Caco-2 (cell line): ENCODE results near the gene SAA1. TPM values are rescaled to one million over a fixed set of nuclear protein-coding genes. Genes with fewer than 3 reads are reported as not detected.

ENCODE experiments used
- BruUV-seq: library from RNA; stranded (reverse); fragments of 400-500 nt; replicated peaks from 2 replicates; lab custom pipeline; 2021; lab: Mats Ljungman, UMichigan
- CTCF ChIA-PET: fragments of 300-600 bp; sonication (Branson Sonifier 250); formaldehyde crosslinking; loops from one replicate; lab custom pipeline; 2022; ENCODE audit warnings: antibody characterized with exemption; lab: Charles Lee
- POLR2A ChIA-PET: fragments of 300-600 bp; sonication (Branson Sonifier 250); formaldehyde crosslinking; loops from one replicate; lab custom pipeline; 2022; ENCODE audit warnings: antibody characterized with exemption; lab: Charles Lee
- DNase-seq, 2 experiments: peaks; one replicate each; pipeline versions ENCODE4 v3.0.0 to v3.0.0-alpha.2; 2020 to 2022
- H3K27me3 ChIP-seq: replicated peaks from 2 replicates; pipeline ENCODE4 v1.6.0; 2011; ENCODE audit warnings: low read length; ENCODE audit not compliant: control insufficient read depth, insufficient read depth
- H3K36me3 ChIP-seq: 2 replicates; pipeline ENCODE4 v1.5.1; 2011; ENCODE audit warnings: low read length; ENCODE audit not compliant: control insufficient read depth, insufficient read depth
- H3K4me1 ChIP-seq: fragments of 250-450 bp; sonication (Bioruptor Pico); 2 replicates; pipeline ENCODE4 v1.5.1; 2020; ENCODE audit warnings: mild to moderate bottlenecking
- H3K4me3 ChIP-seq: 2 replicates; pipeline ENCODE4 v1.5.1; 2011; ENCODE audit warnings: low read depth, mild to moderate bottlenecking, control low read depth, low read length
- H3K9me3 ChIP-seq: fragments of 250-450 bp; sonication (Bioruptor Pico); 2 replicates; pipeline ENCODE4 v1.5.1; 2020; ENCODE audit warnings: mild to moderate bottlenecking, moderate library complexity
- H3K27ac Mint-ChIP-seq: one replicate; pipeline ENCODE4 v1.8.0; 2022; ENCODE audit warnings: mixed read lengths; ENCODE audit not compliant: unreplicated experiment
- H3K27me3 Mint-ChIP-seq: one replicate; pipeline ENCODE4 v1.8.0; 2022; ENCODE audit warnings: mixed read lengths; ENCODE audit not compliant: insufficient read depth, unreplicated experiment
- H3K36me3 Mint-ChIP-seq: one replicate; pipeline ENCODE4 v1.8.0; 2022; ENCODE audit warnings: mild to moderate bottlenecking, mixed read lengths; ENCODE audit not compliant: insufficient read depth, unreplicated experiment
- H3K4me1 Mint-ChIP-seq: one replicate; pipeline ENCODE4 v1.8.0; 2022; ENCODE audit warnings: low read depth, mixed read lengths; ENCODE audit not compliant: unreplicated experiment
- H3K4me3 Mint-ChIP-seq: one replicate; pipeline ENCODE4 v1.8.0; 2022; ENCODE audit warnings: mild to moderate bottlenecking, moderate library complexity, mixed read lengths; ENCODE audit not compliant: unreplicated experiment
- H3K9me3 Mint-ChIP-seq: one replicate; pipeline ENCODE4 v1.8.0; 2022; ENCODE audit warnings: mixed read lengths; ENCODE audit not compliant: unreplicated experiment
- CTCF ChIP-seq, 2 experiments: fragments of 200-600 bp in 1 of 2; IDR thresholded peaks; 1 replicate in 1 of 2; 2 replicates in 1 of 2; pipeline versions ENCODE4 v1.5.1 to v1.8.0; 2011 to 2022; ENCODE audit warnings: antibody characterized with exemption in 1 of 2, control low read depth in 1 of 2, inconsistent platforms in 1 of 2, low read depth in 1 of 2, low read length in 1 of 2, mild to moderate bottlenecking in 1 of 2, moderate library complexity in 1 of 2; ENCODE audit not compliant: insufficient read depth in 1 of 2, severe bottlenecking in 1 of 2, unreplicated experiment in 1 of 2
- intact Hi-C: fragments of 100-400 bp; cut with micrococcal nuclease; formaldehyde crosslinking; loops from one replicate; pipeline ENCODE4 v1.10.0; 2022; ENCODE audit not compliant: unreplicated experiment
- total RNA-seq: library from RNA; stranded (reverse); gene quantifications from 2 replicates; pipeline ENCODE4 v1.2.3, GENCODE V29; 2022

SAA1 gene
- total RNA-seq, 1 experiment from 2014 or later, result not detected

- POLR2A ChIA-PET, result no interaction called here
- Histone ChIP-seq H3K4me1 (peaks cover 34% of the 10 kb centered on the region), H3K4me3 (no peak overlapping the region), H3K36me3 (peaks cover under 1% of the 10 kb centered on the region; the same call in 1 of the 2 replicates), H3K9me3 (no peaks in the 10 kb centered on the region), H3K27me3 (no peaks in the 10 kb centered on the region)
- Mint-ChIP-seq H3K36me3 (peaks cover 21% of the 10 kb centered on the region), H3K9me3 (no peaks in the 10 kb centered on the region), H3K27ac (peak overlapping the region; percentile 81), H3K4me3 (no peak overlapping the region), H3K4me1 (peaks cover 29% of the 10 kb centered on the region), H3K27me3 (no peaks in the 10 kb centered on the region)
- CTCF ChIA-PET, result no interaction called here
- no TSS peak for BruUV-seq
- intact Hi-C loops, result no loop called here
- DNase-seq, result no peak
- TF ChIP-seq CTCF (IDR thresholded peaks at IDR 0.05; ENCODE audit: insufficient read depth in 1 of 2, low read depth in 1 of 2, low read length in 1 of 2, severe bottlenecking in 1 of 2, unreplicated experiment in 1 of 2), result no peak
These were observed 48.9 kb downstream of the SAA1 start for GRCh38 chr11:18314784-18315523.

GRCh38 chr11:18315893-18316292 is 49.8 kb downstream of the SAA1 start:
- H3K4me3 Mint-ChIP-seq, result no peak overlapping the region
- no peak for TF ChIP-seq CTCF (IDR thresholded peaks at IDR 0.05; ENCODE audit: insufficient read depth in 1 of 2, low read depth in 1 of 2, low read length in 1 of 2, severe bottlenecking in 1 of 2, unreplicated experiment in 1 of 2)
- H3K27me3 Mint-ChIP-seq, result no peaks in the 10 kb centered on the region
- intact Hi-C loops, result no loop called here
- no peaks in the 10 kb centered on the region for H3K9me3 Mint-ChIP-seq
- H3K27me3 ChIP-seq, result no peaks in the 10 kb centered on the region
- H3K4me3 ChIP-seq, result no peak overlapping the region
- peaks cover 32% of the 10 kb centered on the region for H3K4me1 Mint-ChIP-seq
- H3K9me3 ChIP-seq, result no peaks in the 10 kb centered on the region
- no peak overlapping the region for H3K27ac Mint-ChIP-seq
- H3K4me1 ChIP-seq, result peaks cover 44% of the 10 kb centered on the region
- BruUV-seq, result no TSS peak
- POLR2A ChIA-PET, result no interaction called here
- no peak for DNase-seq
- peaks cover 21% of the 10 kb centered on the region for H3K36me3 Mint-ChIP-seq
- H3K36me3 ChIP-seq, result no peaks in the 10 kb centered on the region
- CTCF ChIA-PET, result no interaction called here

- Histone ChIP-seq H3K36me3 (no peaks in the 10 kb centered on the region), H3K4me3 (no peak overlapping the region), H3K9me3 (no peaks in the 10 kb centered on the region), H3K27me3 (no peaks in the 10 kb centered on the region), H3K4me1 (peaks cover 35% of the 10 kb centered on the region)
- Mint-ChIP-seq H3K27me3 (no peaks in the 10 kb centered on the region), H3K4me1 (peaks cover 34% of the 10 kb centered on the region), H3K9me3 (no peaks in the 10 kb centered on the region), H3K36me3 (peaks cover 20% of the 10 kb centered on the region), H3K27ac (no peak overlapping the region), H3K4me3 (no peak overlapping the region)
- DNase-seq, result no peak
- ChIA-PET CTCF (no interaction called here), POLR2A (no interaction called here)
- BruUV-seq, result no TSS peak
- intact Hi-C loops, result no loop called here
- TF ChIP-seq CTCF (IDR thresholded peaks at IDR 0.05; ENCODE audit: insufficient read depth in 1 of 2, low read depth in 1 of 2, low read length in 1 of 2, severe bottlenecking in 1 of 2, unreplicated experiment in 1 of 2), result no peak
These were observed 51.5 kb downstream of the SAA1 start for GRCh38 chr11:18317551-18317950.

Other genes starting within 250 kb of the SAA1 start
- 0.32 and 0.67 TPM in 2 replicates for gene TPH1, start 220.0 kb upstream of the SAA1 start, total RNA-seq
- 38.9 and 43.1 TPM in 2 replicates for gene SAAL1, start 160.2 kb upstream of the SAA1 start, total RNA-seq
- gene MRGPRX3, start 133.7 kb upstream of the SAA1 start, total RNA-seq, result not detected in 2 replicates
- not detected in 2 replicates for gene MRGPRX4, start 93.4 kb upstream of the SAA1 start, total RNA-seq
- not detected in 2 replicates for gene SAA4, start 29.5 kb upstream of the SAA1 start, total RNA-seq
- gene SAA2, start 17.6 kb upstream of the SAA1 start, total RNA-seq, result not detected in 2 replicates
- gene HPS5, start 55.9 kb downstream of the SAA1 start, total RNA-seq, result 17.5 TPM in 2 replicates
- 63.0 and 72.0 TPM in 2 replicates for gene GTF2H1, start 56.3 kb downstream of the SAA1 start, total RNA-seq
- gene LDHA, start 128.3 kb downstream of the SAA1 start, total RNA-seq, result 396 and 507 TPM in 2 replicates
- not detected in 2 replicates for gene LDHC, start 146.1 kb downstream of the SAA1 start, total RNA-seq
- gene LDHAL6A, start 189.6 kb downstream of the SAA1 start, total RNA-seq, result 0.51 and 0.59 TPM in 2 replicates